Uterus (tissue), 4 donors: Measurements from ENCODE around the gene GALNT9. TPM values are rescaled to one million over a fixed set of nuclear protein-coding genes. Genes with fewer than 3 reads are reported as not detected.
"Not testable (repeated sequence)": the region's sequence is repeated elsewhere in the genome, so short reads cannot be mapped to it uniquely, and the experiment has no call there.

Experiments
- DNase-seq, 2 donors: peaks; one replicate each; pipeline ENCODE4 v3.0.0-alpha.2; 2019 to 2020
- H3K27ac ChIP-seq, 2 donors: fragments of 200-600 bp; sonication (generic); 1 replicate in 1 of 2; 2 replicates in 1 of 2; pipeline ENCODE4 v1.5.1; 2016 to 2018
- H3K27me3 ChIP-seq, 2 donors: fragments of 200-600 bp; sonication (generic); one replicate each; pipeline ENCODE4 v1.5.1; 2018 to 2019; ENCODE audit warnings: control low read depth in 1 of 2
- H3K36me3 ChIP-seq, 2 donors: fragments of 200-600 bp; sonication (generic); one replicate each; pipeline ENCODE4 v1.5.1; 2019; ENCODE audit warnings: control low read depth in 1 of 2
- H3K4me1 ChIP-seq, 2 donors: fragments of 200-600 bp; sonication (generic); one replicate each; pipeline ENCODE4 v1.5.1; 2018 to 2019; ENCODE audit warnings: control low read depth in 1 of 2
- H3K4me3 ChIP-seq, 2 donors: fragments of 200-600 bp; sonication (generic); 1 replicate in 1 of 2; 2 replicates in 1 of 2; pipeline ENCODE4 v1.5.1; 2018 to 2019; ENCODE audit warnings: mild to moderate bottlenecking in 1 of 2
- H3K9me3 ChIP-seq, 2 donors: fragments of 200-600 bp; sonication (generic); one replicate each; pipeline ENCODE4 v1.5.1; 2019; ENCODE audit warnings: control low read depth in 1 of 2
- POLR2A ChIP-seq, 2 donors: fragments of 450-650 bp; IDR thresholded peaks; one replicate each; pipeline ENCODE4 v1.6.1; 2016; ENCODE audit warnings: antibody characterized with exemption in 2 of 2, mild to moderate bottlenecking in 1 of 2, moderate library complexity in 1 of 2
- intact Hi-C: fragments of 100-400 bp; cut with DNase I; formaldehyde crosslinking; loops from one replicate; pipeline ENCODE4 v1.15.1; 2023; ENCODE audit warnings: low total_unique reads
- total RNA-seq, 4 donors: library from RNA; depleted of rRNA in 3 of 4; stranded (reverse); fragments of >200 nt in 3 of 4; gene quantifications; one replicate each; pipeline versions ENCODE4 v1.1.0 to v1.2.4, GENCODE V29; 2014 to 2023
- TF ChIP-seq, protein P1 (sequence below), 4 experiments: fragments of 200-600 bp in 2 of 4; fragments of 450-650 bp in 2 of 4; sonication (generic) in 2 of 4; IDR thresholded peaks; one replicate each; pipeline ENCODE4 v1.5.1; 2016 to 2019; ENCODE audit warnings: antibody characterized with exemption in 4 of 4, mild to moderate bottlenecking in 2 of 4, moderate library complexity in 1 of 4
- donor health status: DM: yes; HTN: yes; CAD: no.

Gene GALNT9
- total RNA-seq, 4 donors from 2014 or later, result 1.5 to 4.3 TPM; not detected in 2

DNA sequence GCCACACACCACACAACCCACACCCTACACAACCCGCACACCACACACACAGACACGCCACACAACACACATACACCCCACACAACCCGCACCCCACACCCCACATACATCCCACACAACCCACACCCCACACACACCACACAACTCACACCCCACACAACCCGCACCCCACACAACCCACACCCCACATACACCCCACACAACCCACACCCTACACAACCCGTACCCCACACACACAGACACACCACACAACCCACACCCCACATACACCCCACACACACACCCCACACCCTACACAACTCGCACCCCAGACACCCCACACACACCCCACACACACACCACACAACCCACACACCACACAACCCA, 106.6 kb downstream of the GALNT9 start:
- Histone ChIP-seq H3K4me3 (no peak overlapping the region), H3K9me3 (no peaks in the 10 kb centered on the region), H3K27me3 (peaks cover 0 to 14% of the 10 kb centered on the region in 2 donors), H3K27ac (no peak overlapping the region), H3K36me3 (no peaks in the 10 kb centered on the region), H3K4me1 (no peaks in the 10 kb centered on the region)
- no peak for DNase-seq
- intact Hi-C loops, result no loop called here
- TF ChIP-seq POLR2A (IDR thresholded peaks at IDR 0.05), result no peak
- TF ChIP-seq, protein P1, sequence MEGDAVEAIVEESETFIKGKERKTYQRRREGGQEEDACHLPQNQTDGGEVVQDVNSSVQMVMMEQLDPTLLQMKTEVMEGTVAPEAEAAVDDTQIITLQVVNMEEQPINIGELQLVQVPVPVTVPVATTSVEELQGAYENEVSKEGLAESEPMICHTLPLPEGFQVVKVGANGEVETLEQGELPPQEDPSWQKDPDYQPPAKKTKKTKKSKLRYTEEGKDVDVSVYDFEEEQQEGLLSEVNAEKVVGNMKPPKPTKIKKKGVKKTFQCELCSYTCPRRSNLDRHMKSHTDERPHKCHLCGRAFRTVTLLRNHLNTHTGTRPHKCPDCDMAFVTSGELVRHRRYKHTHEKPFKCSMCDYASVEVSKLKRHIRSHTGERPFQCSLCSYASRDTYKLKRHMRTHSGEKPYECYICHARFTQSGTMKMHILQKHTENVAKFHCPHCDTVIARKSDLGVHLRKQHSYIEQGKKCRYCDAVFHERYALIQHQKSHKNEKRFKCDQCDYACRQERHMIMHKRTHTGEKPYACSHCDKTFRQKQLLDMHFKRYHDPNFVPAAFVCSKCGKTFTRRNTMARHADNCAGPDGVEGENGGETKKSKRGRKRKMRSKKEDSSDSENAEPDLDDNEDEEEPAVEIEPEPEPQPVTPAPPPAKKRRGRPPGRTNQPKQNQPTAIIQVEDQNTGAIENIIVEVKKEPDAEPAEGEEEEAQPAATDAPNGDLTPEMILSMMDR (IDR thresholded peaks at IDR 0.05), result no peak

DNA sequence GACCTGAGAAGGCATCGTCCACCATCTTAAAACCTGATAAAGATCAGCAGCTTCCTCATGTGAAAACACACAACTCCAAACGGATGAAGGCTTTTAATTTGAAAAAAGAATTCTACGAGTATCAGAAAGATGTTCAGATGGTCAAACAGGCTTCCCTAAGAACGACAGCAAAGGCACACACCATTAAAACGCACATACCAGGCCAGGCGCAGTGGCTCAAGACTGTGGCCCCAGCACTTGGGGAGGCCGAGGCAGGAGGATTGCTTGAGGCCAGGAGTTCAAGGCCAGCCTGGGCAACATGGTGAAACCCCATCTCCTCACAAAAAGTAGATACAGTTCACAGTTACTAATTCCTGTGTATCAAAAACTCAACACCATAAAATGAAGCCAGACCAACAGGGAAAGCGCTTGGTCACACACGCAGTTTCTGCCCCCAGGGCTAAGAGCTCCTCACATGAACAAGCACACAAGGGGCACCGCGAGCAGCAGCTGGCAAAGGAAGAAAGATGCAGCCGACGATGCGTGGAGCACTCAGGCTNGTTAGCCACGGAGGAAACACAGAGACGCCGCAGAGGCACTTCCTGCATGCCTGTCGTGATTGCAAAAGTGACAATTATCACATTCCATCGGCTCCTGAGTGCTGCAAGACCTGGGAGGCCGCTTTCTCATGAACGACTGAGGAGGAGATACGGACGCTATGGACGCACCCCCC, 107.1 kb downstream of the GALNT9 start:
- intact Hi-C loops, result no loop called here
- TF ChIP-seq POLR2A (IDR thresholded peaks at IDR 0.05), result no peak
- TF ChIP-seq, protein P1 (IDR thresholded peaks at IDR 0.05), result no peak
- no peaks in the 10 kb centered on the region for H3K4me1 ChIP-seq
- no peak for DNase-seq
- no peak overlapping the region for H3K27ac ChIP-seq
- no peaks in the 10 kb centered on the region for H3K36me3 ChIP-seq
- H3K9me3 ChIP-seq, result no peaks in the 10 kb centered on the region
- H3K4me3 ChIP-seq, result no peak overlapping the region
- peaks cover 0 to 13% of the 10 kb centered on the region in 2 donors for H3K27me3 ChIP-seq

- H3K36me3 ChIP-seq, intact Hi-C loops, H3K4me1 ChIP-seq, H3K27me3 ChIP-seq, DNase-seq, H3K27ac ChIP-seq, H3K9me3 ChIP-seq, H3K4me3 ChIP-seq: not testable (repeated sequence)
These were observed 109.6 kb downstream of the GALNT9 start for GRCh38 chr12:132219761-132220160.

DNA sequence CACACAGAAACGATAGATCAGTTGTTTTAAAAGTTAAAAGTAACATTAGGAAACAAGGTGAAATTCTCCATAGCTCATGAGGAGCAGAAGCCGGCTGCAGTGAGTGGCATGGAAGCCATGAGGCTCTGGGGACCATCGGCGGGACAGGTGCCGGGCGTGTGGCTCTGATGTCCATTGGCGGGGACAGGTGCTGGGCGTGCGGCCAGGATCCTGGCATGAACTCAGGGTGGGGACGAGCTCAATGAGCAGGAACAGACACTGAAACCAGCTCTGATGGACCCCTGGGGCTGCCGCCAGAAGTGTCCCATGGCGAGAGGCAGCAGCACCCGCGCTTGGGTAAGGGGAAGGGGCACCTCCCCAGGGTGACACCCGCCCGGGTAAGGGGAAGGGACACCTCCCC, 110.1 kb downstream of the GALNT9 start:
- Histone ChIP-seq H3K27ac (no peak overlapping the region), H3K9me3 (no peaks in the 10 kb centered on the region), H3K4me3 (no peak overlapping the region), H3K36me3 (no peaks in the 10 kb centered on the region), H3K27me3 (no peaks in the 10 kb centered on the region), H3K4me1 (no peaks in the 10 kb centered on the region)
- TF ChIP-seq, protein P1 (IDR thresholded peaks at IDR 0.05), result no peak
- TF ChIP-seq POLR2A (IDR thresholded peaks at IDR 0.05), result no peak
- DNase-seq, result no peak
- intact Hi-C loops, result no loop called here

GRCh38 chr12:132218915-132219314, 110.5 kb downstream of the GALNT9 start:
- H3K4me1 ChIP-seq, result no peaks in the 10 kb centered on the region
- no peaks in the 10 kb centered on the region for H3K36me3 ChIP-seq
- H3K9me3 ChIP-seq, result no peaks in the 10 kb centered on the region
- no peak overlapping the region for H3K4me3 ChIP-seq
- intact Hi-C loops, result no loop called here
- DNase-seq, result no peak
- no peak overlapping the region for H3K27ac ChIP-seq
- H3K27me3 ChIP-seq, result no peaks in the 10 kb centered on the region
- TF ChIP-seq, protein P1 (IDR thresholded peaks at IDR 0.05), result peak in 1 of 4 experiments; percentile 16
- TF ChIP-seq POLR2A (IDR thresholded peaks at IDR 0.05), result no peak

- Histone ChIP-seq H3K27me3 (no peaks in the 10 kb centered on the region), H3K4me3 (no peak overlapping the region), H3K4me1 (no peaks in the 10 kb centered on the region), H3K27ac (no peak overlapping the region), H3K9me3 (no peaks in the 10 kb centered on the region), H3K36me3 (no peaks in the 10 kb centered on the region)
- intact Hi-C loops, result no loop called here
- no peak for DNase-seq
- no peak for TF ChIP-seq POLR2A (IDR thresholded peaks at IDR 0.05)
- TF ChIP-seq, protein P1 (IDR thresholded peaks at IDR 0.05), result no peak
These were observed 110.9 kb downstream of the GALNT9 start for GRCh38 chr12:132218527-132218875.
